ENCODE data around the gene METTL2A. TPM values are rescaled to one million over a fixed set of nuclear protein-coding genes. Genes with fewer than 3 reads are reported as not detected.
"Not testable (repeated sequence)": the region's sequence is repeated elsewhere in the genome, so short reads cannot be mapped to it uniquely, and the experiment has no call there.

METTL2A gene
- total RNA-seq, 1 donor from 2014 or later, result 44.9 TPM

GRCh38 chr17:62398891-62399290 is 24.8 kb upstream of the METTL2A start:
- TF ChIP-seq CTCF (conservative IDR thresholded peaks at IDR 0.05), result no peak
- H3K4me1 Mint-ChIP-seq, result no peaks in the 10 kb centered on the region
- no peak for DNase-seq (ENCODE audit: low read depth, low spot score)
- peaks cover 37% of the 10 kb centered on the region for H3K27me3 Mint-ChIP-seq (ENCODE audit: low read depth)
- H3K4me3 Mint-ChIP-seq, result no peak overlapping the region
- peaks cover 5% of the 10 kb centered on the region for H3K9me3 Mint-ChIP-seq
- H3K27ac Mint-ChIP-seq (ENCODE audit: unreplicated experiment), result no peak overlapping the region
- no peaks in the 10 kb centered on the region for H3K36me3 Mint-ChIP-seq (ENCODE audit: low read depth)

GRCh38 chr17:62405451-62405850 is 18.2 kb upstream of the METTL2A start:
- no peaks in the 10 kb centered on the region for H3K4me1 Mint-ChIP-seq
- peaks cover 5% of the 10 kb centered on the region for H3K9me3 Mint-ChIP-seq
- TF ChIP-seq CTCF (conservative IDR thresholded peaks at IDR 0.05), result no peak
- H3K27me3 Mint-ChIP-seq (ENCODE audit: low read depth), result peaks cover 25% of the 10 kb centered on the region
- no peak for DNase-seq (ENCODE audit: low read depth, low spot score)
- H3K4me3 Mint-ChIP-seq, result no peak overlapping the region
- no peaks in the 10 kb centered on the region for H3K36me3 Mint-ChIP-seq (ENCODE audit: low read depth)
- H3K27ac Mint-ChIP-seq (ENCODE audit: unreplicated experiment), result no peak overlapping the region

GRCh38 chr17:62413090-62413489 is 10.6 kb upstream of the METTL2A start:
- H3K9me3 Mint-ChIP-seq; H3K27ac Mint-ChIP-seq (ENCODE audit: unreplicated experiment); H3K36me3 Mint-ChIP-seq (ENCODE audit: low read depth); H3K4me3 Mint-ChIP-seq; DNase-seq (ENCODE audit: low read depth, low spot score); H3K4me1 Mint-ChIP-seq: not testable (repeated sequence)
- peaks cover 53% of the 10 kb centered on the region for H3K27me3 Mint-ChIP-seq (ENCODE audit: low read depth)

GRCh38 chr17:62426214-62426613 is 2.5 kb downstream of the METTL2A start:
- not testable (repeated sequence) for H3K36me3 Mint-ChIP-seq (ENCODE audit: low read depth); DNase-seq (ENCODE audit: low read depth, low spot score); H3K4me3 Mint-ChIP-seq; H3K27ac Mint-ChIP-seq (ENCODE audit: unreplicated experiment); H3K27me3 Mint-ChIP-seq (ENCODE audit: low read depth); H3K9me3 Mint-ChIP-seq
- H3K4me1 Mint-ChIP-seq, result peaks cover 18% of the 10 kb centered on the region

GRCh38 chr17:62435251-62435650 is 11.6 kb downstream of the METTL2A start:
- H3K27ac Mint-ChIP-seq (ENCODE audit: unreplicated experiment); H3K27me3 Mint-ChIP-seq (ENCODE audit: low read depth); DNase-seq (ENCODE audit: low read depth, low spot score); H3K4me3 Mint-ChIP-seq; H3K4me1 Mint-ChIP-seq; H3K9me3 Mint-ChIP-seq; H3K36me3 Mint-ChIP-seq (ENCODE audit: low read depth): not testable (repeated sequence)

- not testable (repeated sequence) for H3K27ac Mint-ChIP-seq (ENCODE audit: unreplicated experiment); H3K27me3 Mint-ChIP-seq (ENCODE audit: low read depth); H3K4me3 Mint-ChIP-seq; H3K9me3 Mint-ChIP-seq; H3K36me3 Mint-ChIP-seq (ENCODE audit: low read depth); DNase-seq (ENCODE audit: low read depth, low spot score); H3K4me1 Mint-ChIP-seq
Measured at GRCh38 chr17:62441181-62441580, 17.5 kb downstream of the METTL2A start.

- Mint-ChIP-seq H3K27me3 (ENCODE audit: low read depth) (no peaks in the 10 kb centered on the region), H3K27ac (ENCODE audit: unreplicated experiment) (no peak overlapping the region), H3K36me3 (ENCODE audit: low read depth) (peaks cover 8% of the 10 kb centered on the region), H3K4me1 (no peaks in the 10 kb centered on the region), H3K4me3 (no peak overlapping the region), H3K9me3 (no peaks in the 10 kb centered on the region)
- TF ChIP-seq CTCF (conservative IDR thresholded peaks at IDR 0.05), result no peak
- no peak for DNase-seq (ENCODE audit: low read depth, low spot score)
Measured at GRCh38 chr17:62444063-62444462, 20.4 kb downstream of the METTL2A start.

GRCh38 chr17:62445791-62446190 is 22.1 kb downstream of the METTL2A start:
- DNase-seq (ENCODE audit: low read depth, low spot score), result not testable (repeated sequence)

GRCh38 chr17:62452195-62452594 is 28.5 kb downstream of the METTL2A start:
- H3K36me3 Mint-ChIP-seq (ENCODE audit: low read depth); H3K9me3 Mint-ChIP-seq; H3K27me3 Mint-ChIP-seq (ENCODE audit: low read depth); DNase-seq (ENCODE audit: low read depth, low spot score); H3K27ac Mint-ChIP-seq (ENCODE audit: unreplicated experiment); H3K4me3 Mint-ChIP-seq; H3K4me1 Mint-ChIP-seq: not testable (repeated sequence)

More at GRCh38 chr17:62445791-62446190, 22.1 kb downstream of the METTL2A start:
- H3K27ac Mint-ChIP-seq (ENCODE audit: unreplicated experiment); H3K4me3 Mint-ChIP-seq; H3K36me3 Mint-ChIP-seq (ENCODE audit: low read depth); H3K9me3 Mint-ChIP-seq; H3K27me3 Mint-ChIP-seq (ENCODE audit: low read depth); H3K4me1 Mint-ChIP-seq: not testable (repeated sequence)

GRCh38 chr17:62453041-62453440 is 29.3 kb downstream of the METTL2A start:
- H3K4me1 Mint-ChIP-seq; DNase-seq (ENCODE audit: low read depth, low spot score); H3K27me3 Mint-ChIP-seq (ENCODE audit: low read depth); H3K4me3 Mint-ChIP-seq; H3K9me3 Mint-ChIP-seq; H3K27ac Mint-ChIP-seq (ENCODE audit: unreplicated experiment); H3K36me3 Mint-ChIP-seq (ENCODE audit: low read depth): not testable (repeated sequence)

- not testable (repeated sequence) for DNase-seq (ENCODE audit: low read depth, low spot score); H3K4me1 Mint-ChIP-seq; H3K36me3 Mint-ChIP-seq (ENCODE audit: low read depth); H3K9me3 Mint-ChIP-seq; H3K27me3 Mint-ChIP-seq (ENCODE audit: low read depth); H3K27ac Mint-ChIP-seq (ENCODE audit: unreplicated experiment); H3K4me3 Mint-ChIP-seq
Measured at GRCh38 chr17:62453656-62454055, 30.0 kb downstream of the METTL2A start.
